MG63 (cell line): ENCODE data around the gene FOSL1. TPM values are rescaled to one million over a fixed set of nuclear protein-coding genes. Genes with fewer than 3 reads are reported as not detected.
A peak's percentile ranks its signal among the peaks of the same experiment; 100 is the strongest.
"Not testable (repeated sequence)": the region's sequence is repeated elsewhere in the genome, so short reads cannot be mapped to it uniquely, and the experiment has no call there.

Source experiments
- DNase-seq: peaks from one replicate; pipeline ENCODE4 v3.0.0-alpha.2; 2020
- H3K27me3 ChIP-seq: fragments of 250-450 bp; sonication (Bioruptor Pico); 2 replicates; pipeline ENCODE4 v1.5.1; 2020; ENCODE audit warnings: mild to moderate bottlenecking, moderate library complexity
- H3K36me3 ChIP-seq: fragments of 250-450 bp; sonication (Bioruptor Pico); 2 replicates; pipeline ENCODE4 v1.5.1; 2020; ENCODE audit warnings: mild to moderate bottlenecking, moderate library complexity
- H3K4me3 ChIP-seq: fragments of 250-450 bp; sonication (Bioruptor Pico); 2 replicates; pipeline ENCODE4 v1.5.1; 2020; ENCODE audit warnings: mild to moderate bottlenecking, moderate library complexity
- H3K9me3 ChIP-seq: fragments of 250-450 bp; sonication (Bioruptor Pico); 2 replicates; pipeline ENCODE4 v1.5.1; 2020; ENCODE audit warnings: mild to moderate bottlenecking, moderate library complexity
- total RNA-seq: library from RNA; depleted of rRNA; stranded (reverse); fragments of >200 nt; shearing (Covaris generic); gene quantifications from 2 replicates; pipeline ENCODE4 v1.2.3, GENCODE V29; 2014; ENCODE audit warnings: low replicate concordance

The FOSL1 gene
- total RNA-seq, 1 experiment from 2014 or later: 54.7 TPM

GRCh38 chr11:65855927-65856363 lies 44.2 kb downstream of the FOSL1 start:
- peaks cover 66% of the 10 kb centered on the region for H3K36me3 ChIP-seq
- H3K9me3 ChIP-seq: 0 out of 2 replicates have a peak, but pooled peaks cover 2% of the 10 kb centered on the region
- H3K4me3 ChIP-seq: peak overlapping the region; percentile 90
- DNase-seq: no peak
- no peaks in the 10 kb centered on the region for H3K27me3 ChIP-seq

GRCh38 chr11:65854852-65855837 lies 45.0 kb downstream of the FOSL1 start:
- DNase-seq: no peak
- Histone ChIP-seq H3K9me3 (0 out of 2 replicates have a peak, but pooled peaks cover 2% of the 10 kb centered on the region), H3K27me3 (no peaks in the 10 kb centered on the region), H3K4me3 (no peak overlapping the region), H3K36me3 (peaks cover 66% of the 10 kb centered on the region)

GRCh38 chr11:65854161-65854592 lies 46.0 kb downstream of the FOSL1 start:
- DNase-seq: no peak
- Histone ChIP-seq H3K9me3 (0 out of 2 replicates have a peak, but pooled peaks cover 2% of the 10 kb centered on the region), H3K36me3 (peaks cover 66% of the 10 kb centered on the region), H3K4me3 (no peak overlapping the region), H3K27me3 (no peaks in the 10 kb centered on the region)

GRCh38 chr11:65853246-65853979 lies 46.8 kb downstream of the FOSL1 start:
- Histone ChIP-seq H3K4me3 (no peak overlapping the region), H3K27me3 (no peaks in the 10 kb centered on the region), H3K36me3 (peaks cover 66% of the 10 kb centered on the region), H3K9me3 (0 out of 2 replicates have a peak, but pooled peaks cover 2% of the 10 kb centered on the region)
- DNase-seq: no peak

GRCh38 chr11:65852508-65853245 lies 47.5 kb downstream of the FOSL1 start:
- Histone ChIP-seq H3K36me3 (peaks cover 66% of the 10 kb centered on the region), H3K4me3 (no peak overlapping the region), H3K27me3 (no peaks in the 10 kb centered on the region), H3K9me3 (0 out of 2 replicates have a peak, but pooled peaks cover 2% of the 10 kb centered on the region)
- no peak for DNase-seq

GRCh38 chr11:65851811-65852507 lies 48.2 kb downstream of the FOSL1 start:
- Histone ChIP-seq H3K4me3 (no peak overlapping the region), H3K27me3 (no peaks in the 10 kb centered on the region), H3K36me3 (peaks cover 60% of the 10 kb centered on the region), H3K9me3 (0 out of 2 replicates have a peak, but pooled peaks cover 2% of the 10 kb centered on the region)
- DNase-seq: no peak

- Histone ChIP-seq H3K27me3 (no peaks in the 10 kb centered on the region), H3K9me3 (0 out of 2 replicates have a peak, but pooled peaks cover 2% of the 10 kb centered on the region), H3K4me3 (no peak overlapping the region), H3K36me3 (peaks cover 52% of the 10 kb centered on the region)
- no peak for DNase-seq
Measured at GRCh38 chr11:65851083-65851579, 49.1 kb downstream of the FOSL1 start.

GRCh38 chr11:65850217-65851082 lies 49.7 kb downstream of the FOSL1 start:
- Histone ChIP-seq H3K4me3 (no peak overlapping the region), H3K27me3 (no peaks in the 10 kb centered on the region), H3K36me3 (peaks cover 45% of the 10 kb centered on the region), H3K9me3 (0 out of 2 replicates have a peak, but pooled peaks cover 2% of the 10 kb centered on the region)
- DNase-seq: no peak

GRCh38 chr11:65849771-65850216 lies 50.4 kb downstream of the FOSL1 start:
- no peak for DNase-seq
- H3K27me3 ChIP-seq: no peaks in the 10 kb centered on the region

GRCh38 chr11:65849366-65849765 lies 50.8 kb downstream of the FOSL1 start:
- H3K4me3 ChIP-seq: no peak overlapping the region
- 0 out of 2 replicates have a peak, but pooled peaks cover 2% of the 10 kb centered on the region for H3K9me3 ChIP-seq
- H3K36me3 ChIP-seq: peaks cover 34% of the 10 kb centered on the region
- DNase-seq: no peak
- H3K27me3 ChIP-seq: no peaks in the 10 kb centered on the region

More at GRCh38 chr11:65849771-65850216, 50.4 kb downstream of the FOSL1 start:
- 0 out of 2 replicates have a peak, but pooled peaks cover 2% of the 10 kb centered on the region for H3K9me3 ChIP-seq
- H3K36me3 ChIP-seq: peaks cover 39% of the 10 kb centered on the region
- H3K4me3 ChIP-seq: no peak overlapping the region

- not testable (repeated sequence) for H3K27me3 ChIP-seq, H3K9me3 ChIP-seq, DNase-seq, H3K4me3 ChIP-seq
- peaks cover 28% of the 10 kb centered on the region for H3K36me3 ChIP-seq
Measured at GRCh38 chr11:65848693-65849092, 51.5 kb downstream of the FOSL1 start.

GRCh38 chr11:65847746-65848145 lies 52.4 kb downstream of the FOSL1 start:
- H3K27me3 ChIP-seq: no peaks in the 10 kb centered on the region
- no peak overlapping the region for H3K4me3 ChIP-seq
- DNase-seq: no peak
- 0 out of 2 replicates have a peak, but pooled peaks cover 2% of the 10 kb centered on the region for H3K9me3 ChIP-seq
- H3K36me3 ChIP-seq: peaks cover 18% of the 10 kb centered on the region

- H3K36me3 ChIP-seq: no peaks in the 10 kb centered on the region
- no peaks in the 10 kb centered on the region for H3K9me3 ChIP-seq
- no peak overlapping the region for H3K4me3 ChIP-seq
- H3K27me3 ChIP-seq: no peaks in the 10 kb centered on the region
- no peak for DNase-seq
Measured at GRCh38 chr11:65844231-65844872, 55.8 kb downstream of the FOSL1 start.

- Histone ChIP-seq H3K4me3 (no peak overlapping the region), H3K27me3 (no peaks in the 10 kb centered on the region), H3K36me3 (no peaks in the 10 kb centered on the region), H3K9me3 (no peaks in the 10 kb centered on the region)
- no peak for DNase-seq
Measured at GRCh38 chr11:65843811-65844210, 56.4 kb downstream of the FOSL1 start.
